Mammary epithelial cell (primary cell): ENCODE measurements around the gene CA9.

Experiments used
- EZH2 ChIP-seq: IDR thresholded peaks from 2 replicates; pipeline ENCODE4 v1.6.1; 2012; ENCODE audit warnings: low read length, inconsistent platforms, borderline replicate concordance
- TF ChIP-seq, protein P1 (sequence below), 2 donors: IDR thresholded peaks in 1 of 2; conservative IDR thresholded peaks in 1 of 2; 2 replicates each; pipeline ENCODE4 v1.5.1; 2011 to 2012; ENCODE audit warnings: inconsistent platforms in 2 of 2, low read length in 2 of 2, mild to moderate bottlenecking in 2 of 2, control low read depth in 1 of 2, low read depth in 1 of 2; ENCODE audit not compliant: insufficient read depth in 1 of 2; ENCODE audit errors: extremely low read depth in 1 of 2

DNA sequence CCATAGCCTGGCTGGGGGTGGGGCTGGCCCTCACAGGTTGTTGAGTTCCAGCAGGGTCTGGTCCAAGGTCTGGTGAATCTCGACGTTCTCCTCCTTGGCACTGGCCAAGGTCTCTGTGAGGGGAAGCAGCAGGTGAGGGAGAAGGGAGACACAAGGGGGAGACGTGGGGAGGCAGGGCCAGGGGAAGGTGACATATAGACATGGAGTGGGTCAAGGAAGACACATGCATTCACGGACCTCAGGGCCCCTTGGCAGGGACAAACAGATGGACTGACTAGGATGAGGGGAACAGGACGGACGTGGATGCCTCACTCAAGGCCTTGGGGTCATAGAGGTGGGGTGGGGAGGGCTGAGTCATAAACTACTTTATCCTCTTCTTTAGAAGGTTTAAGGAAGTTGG lies 8.3 kb downstream of the CA9 start:
- TF ChIP-seq, protein P1, sequence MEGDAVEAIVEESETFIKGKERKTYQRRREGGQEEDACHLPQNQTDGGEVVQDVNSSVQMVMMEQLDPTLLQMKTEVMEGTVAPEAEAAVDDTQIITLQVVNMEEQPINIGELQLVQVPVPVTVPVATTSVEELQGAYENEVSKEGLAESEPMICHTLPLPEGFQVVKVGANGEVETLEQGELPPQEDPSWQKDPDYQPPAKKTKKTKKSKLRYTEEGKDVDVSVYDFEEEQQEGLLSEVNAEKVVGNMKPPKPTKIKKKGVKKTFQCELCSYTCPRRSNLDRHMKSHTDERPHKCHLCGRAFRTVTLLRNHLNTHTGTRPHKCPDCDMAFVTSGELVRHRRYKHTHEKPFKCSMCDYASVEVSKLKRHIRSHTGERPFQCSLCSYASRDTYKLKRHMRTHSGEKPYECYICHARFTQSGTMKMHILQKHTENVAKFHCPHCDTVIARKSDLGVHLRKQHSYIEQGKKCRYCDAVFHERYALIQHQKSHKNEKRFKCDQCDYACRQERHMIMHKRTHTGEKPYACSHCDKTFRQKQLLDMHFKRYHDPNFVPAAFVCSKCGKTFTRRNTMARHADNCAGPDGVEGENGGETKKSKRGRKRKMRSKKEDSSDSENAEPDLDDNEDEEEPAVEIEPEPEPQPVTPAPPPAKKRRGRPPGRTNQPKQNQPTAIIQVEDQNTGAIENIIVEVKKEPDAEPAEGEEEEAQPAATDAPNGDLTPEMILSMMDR (conservative IDR thresholded peaks at IDR 0.05 in 1 of 2, IDR thresholded peaks at IDR 0.05 in 1 of 2; ENCODE audit: extremely low read depth in 1 of 2, insufficient read depth in 1 of 2, low read depth in 1 of 2, low read length in 2 of 2): no peak
- TF ChIP-seq EZH2: no peak
